ENCODE results near the gene NCBP2.

Gene NCBP2

GRCh38 chr3:196942226-196942914 lies at the start of gene NCBP2:
NCBP2 (minus strand) TSS chr3:196942528; CDS start chr3:196942503, 25 bp downstream.
- DNase-seq = peak; percentile 98 to 99 (median 99)

- DNase-seq = no peak
These were observed 49.5 kb upstream of the NCBP2 start for GRCh38 chr3:196991581-196992460.

GRCh38 chr3:196990601-196991007 lies 48.3 kb upstream of the NCBP2 start:
- no peak for DNase-seq

DNA sequence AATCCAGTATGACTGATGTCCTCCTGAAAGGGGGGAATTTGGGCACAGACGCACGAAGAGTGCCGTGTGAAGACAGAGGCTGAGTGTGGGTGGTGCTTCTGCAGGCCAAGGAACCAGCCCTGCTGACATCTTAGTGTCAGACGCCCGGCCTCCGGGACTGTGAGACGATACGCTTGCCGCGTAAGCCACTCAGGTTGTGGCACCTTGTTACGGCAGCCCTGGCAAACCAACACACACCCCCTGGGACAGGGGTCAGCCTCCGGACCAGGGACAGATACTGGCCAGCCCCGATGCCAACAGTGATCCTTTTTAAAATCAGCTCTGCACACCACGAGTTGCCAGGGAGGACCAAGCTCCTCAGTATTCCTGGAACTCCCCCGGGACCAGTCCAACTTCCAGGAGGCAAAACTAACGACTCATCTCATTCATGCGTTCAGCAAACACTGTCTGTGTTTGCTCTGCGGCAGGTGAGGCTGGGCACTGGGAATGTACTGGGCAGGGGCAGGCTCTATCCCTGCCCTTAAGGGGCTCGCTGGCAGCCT lies 47.5 kb upstream of the NCBP2 start:
- peak in 2 of 3 experiments; percentile 24 to 87 for DNase-seq

DNA sequence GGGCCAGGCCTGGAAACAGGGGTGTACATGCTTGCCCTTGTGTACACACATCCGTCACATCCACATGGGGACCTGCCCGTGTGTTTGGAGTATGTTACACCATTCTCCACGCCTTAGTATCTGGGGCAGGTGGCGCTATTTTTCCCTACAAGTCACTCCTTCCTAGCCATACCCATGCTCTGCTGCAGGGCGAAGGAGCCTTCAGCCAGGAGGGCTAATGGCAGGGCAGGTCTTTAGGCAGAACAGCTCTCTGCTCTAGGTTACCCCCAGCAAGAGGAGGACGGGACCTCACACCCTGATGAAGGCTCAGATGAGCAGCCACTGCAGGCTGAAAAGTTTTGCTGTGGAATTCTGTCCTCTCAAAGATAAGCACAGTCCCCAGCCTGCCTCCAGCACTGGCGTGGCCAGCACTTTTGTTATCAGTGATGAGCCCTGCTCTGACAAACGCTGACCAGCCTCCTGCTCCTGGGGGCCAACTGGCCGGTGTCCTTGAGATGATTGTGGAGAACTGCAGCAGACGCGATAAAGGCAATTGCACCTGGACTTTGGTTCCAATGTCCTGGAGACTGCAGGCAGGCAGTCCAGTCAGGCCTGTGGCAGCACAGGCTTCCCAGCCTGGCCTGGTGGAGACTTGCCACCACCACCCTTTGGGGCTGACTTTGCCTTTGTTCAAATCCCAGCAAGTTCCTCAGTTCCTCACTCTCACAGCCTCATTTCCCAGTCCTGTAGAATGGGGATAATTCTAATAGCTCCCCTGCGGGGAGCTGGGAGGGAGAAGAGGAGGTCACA lies 46.1 kb upstream of the NCBP2 start:
- peak in 1 of 3 experiments; percentile 6 for DNase-seq

GRCh38 chr3:196987022-196987421 lies 44.7 kb upstream of the NCBP2 start:
- no peak for DNase-seq

- no peak for DNase-seq
These were observed 43.9 kb upstream of the NCBP2 start for GRCh38 chr3:196985954-196986885.

- no peak for DNase-seq
These were observed 43.0 kb upstream of the NCBP2 start for GRCh38 chr3:196985298-196985697.

- no peak for DNase-seq
These were observed 40.9 kb upstream of the NCBP2 start for GRCh38 chr3:196983186-196983585.

GRCh38 chr3:196981657-196982056 lies 39.3 kb upstream of the NCBP2 start:
- DNase-seq = no peak

DNA sequence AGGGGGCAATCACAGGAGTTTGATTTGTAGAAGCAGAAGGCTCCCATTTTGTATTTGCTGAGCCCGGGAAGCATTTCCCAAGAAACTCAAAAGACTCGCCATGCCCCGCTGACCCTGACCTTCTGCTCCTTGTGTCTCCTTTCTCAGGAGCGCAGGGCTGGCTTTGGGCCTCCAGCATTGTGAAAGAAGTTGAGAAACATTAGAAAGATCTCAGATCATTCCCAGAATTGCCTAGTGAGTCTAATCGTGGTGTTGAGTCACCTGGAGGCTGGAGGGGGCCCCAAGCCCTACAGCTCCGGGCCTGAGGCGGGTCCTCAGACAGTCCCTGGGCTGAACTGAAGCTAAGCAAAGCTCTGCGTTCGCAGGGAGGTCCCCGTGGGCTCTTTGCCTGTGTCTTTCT lies 37.2 kb upstream of the NCBP2 start:
- no peak for DNase-seq

GRCh38 chr3:196976941-196977340 lies 34.6 kb upstream of the NCBP2 start:
- DNase-seq = no peak

- DNase-seq = no peak
These were observed 33.0 kb upstream of the NCBP2 start for GRCh38 chr3:196975349-196975748.

GRCh38 chr3:196974661-196975060 lies 32.3 kb upstream of the NCBP2 start:
- DNase-seq = no peak

- DNase-seq = peak in 1 of 3 experiments; percentile 16
These were observed 28.9 kb upstream of the NCBP2 start for GRCh38 chr3:196971094-196971698.

- DNase-seq = peak in 1 of 3 experiments; percentile 37
These were observed 28.3 kb upstream of the NCBP2 start for GRCh38 chr3:196970547-196971093.

DNA sequence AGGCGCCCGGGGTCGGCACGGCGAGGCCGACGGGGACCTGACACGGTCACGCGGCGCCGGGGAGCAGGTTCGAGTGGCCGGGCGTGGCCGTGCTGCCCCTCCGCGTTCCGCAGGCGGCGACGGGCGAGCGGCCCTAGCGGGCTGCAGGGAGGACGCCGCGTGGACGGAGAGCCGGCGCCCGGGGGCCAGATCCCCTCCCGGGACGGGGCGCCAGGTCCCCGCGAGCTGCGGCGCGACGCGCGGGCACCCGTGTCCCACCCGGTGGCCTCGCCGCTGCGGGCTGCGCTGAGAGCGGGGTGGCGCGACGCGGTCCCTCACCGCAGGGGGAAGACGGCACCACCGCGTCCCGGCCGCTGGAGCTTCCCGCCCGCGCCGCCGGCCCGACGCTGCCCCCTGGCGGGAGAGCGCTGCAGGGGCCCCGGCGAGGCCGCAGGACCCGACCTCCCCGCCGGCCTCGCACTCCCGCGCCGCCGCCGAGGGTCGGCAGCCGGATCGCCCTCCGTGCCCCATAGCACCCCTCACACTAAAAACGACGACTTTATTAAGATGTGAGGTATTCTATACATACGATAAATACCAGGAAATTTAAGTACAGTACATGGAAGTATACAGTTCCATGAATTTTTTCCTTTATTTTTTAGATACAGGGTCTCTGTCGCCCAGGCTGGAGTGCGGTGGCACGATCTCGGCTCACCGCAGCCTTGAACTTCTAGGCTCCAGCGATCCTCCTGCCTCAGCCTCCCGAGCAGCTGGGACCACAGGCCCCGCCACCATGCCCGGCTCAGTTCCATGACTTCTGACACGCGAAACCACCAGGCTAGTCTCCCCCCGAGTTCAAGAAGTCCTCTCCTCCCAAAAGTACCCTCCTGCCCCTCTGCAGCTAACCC lies 27.6 kb upstream of the NCBP2 start:
- peak; percentile 52 to 82 (median 73) for DNase-seq

GRCh38 chr3:196969134-196969659 lies 26.9 kb upstream of the NCBP2 start:
- DNase-seq = peak in 1 of 3 experiments; percentile 56

Data from NCI-H1417 (cell line).